RWPE2 (cell line): ENCODE results near the gene P2RX1.
A peak's percentile ranks its signal among the peaks of the same experiment; 100 is the strongest.

Source experiments
- ATAC-seq: fragments of 200-7000 bp; cut with Tn5 transposase; 3 replicates; pipeline ENCODE4 v1.9.1; 2021; ENCODE audit warnings: low read depth
- DNase-seq: peaks from one replicate; pipeline ENCODE4 v3.0.0-alpha.2; 2020; ENCODE audit warnings: low spot score
- H3K27ac ChIP-seq: fragments of 450-650 bp; 2 replicates; pipeline ENCODE4 v1.5.1; 2017; ENCODE audit warnings: mild to moderate bottlenecking; ENCODE audit not compliant: poor library complexity, severe bottlenecking
- H3K27me3 ChIP-seq: fragments of 250-450 bp; sonication (Bioruptor Pico); 2 replicates; pipeline ENCODE4 v1.5.1; 2021; ENCODE audit warnings: mild to moderate bottlenecking, moderate library complexity; ENCODE audit not compliant: insufficient read depth, poor library complexity, severe bottlenecking
- H3K36me3 ChIP-seq: fragments of 250-450 bp; sonication (Bioruptor Pico); 2 replicates; pipeline ENCODE4 v1.5.1; 2020; ENCODE audit warnings: low read depth, mild to moderate bottlenecking, moderate library complexity
- H3K4me1 ChIP-seq: fragments of 250-450 bp; sonication (Bioruptor Pico); 2 replicates; pipeline ENCODE4 v1.5.1; 2021; ENCODE audit warnings: mild to moderate bottlenecking, moderate library complexity; ENCODE audit not compliant: insufficient read depth, poor library complexity, severe bottlenecking
- H3K4me3 ChIP-seq: fragments of 250-450 bp; sonication (Bioruptor Pico); 2 replicates; pipeline ENCODE4 v1.5.1; 2021; ENCODE audit warnings: mild to moderate bottlenecking, moderate library complexity; ENCODE audit not compliant: severe bottlenecking
- H3K9me3 ChIP-seq: fragments of 250-450 bp; sonication (Bioruptor Pico); 2 replicates; pipeline ENCODE4 v1.5.1; 2021; ENCODE audit warnings: mild to moderate bottlenecking, moderate library complexity; ENCODE audit not compliant: severe bottlenecking
- CTCF ChIP-seq: fragments of 450-650 bp; IDR thresholded peaks from one replicate; pipeline ENCODE4 v1.5.1; 2017; ENCODE audit warnings: mild to moderate bottlenecking, moderate library complexity; ENCODE audit not compliant: poor library complexity, severe bottlenecking

Gene P2RX1

GRCh38 chr17:3943240-3943891 is 27.1 kb upstream of the P2RX1 start:
- Histone ChIP-seq H3K27me3 (no peaks in the 10 kb centered on the region), H3K4me1 (no peaks in the 10 kb centered on the region), H3K36me3 (no peaks in the 10 kb centered on the region), H3K27ac (no peak overlapping the region), H3K9me3 (no peaks in the 10 kb centered on the region), H3K4me3 (no peak overlapping the region)
- no peak for ATAC-seq
- no peak for TF ChIP-seq CTCF
- no peak for DNase-seq

GRCh38 chr17:3940965-3941698 is 24.9 kb upstream of the P2RX1 start:
- H3K27me3 ChIP-seq, result no peaks in the 10 kb centered on the region
- DNase-seq (no peak), ATAC-seq (no peak)
- H3K36me3 ChIP-seq, result no peaks in the 10 kb centered on the region
- TF ChIP-seq CTCF, result no peak
- no peak overlapping the region for H3K27ac ChIP-seq
- no peaks in the 10 kb centered on the region for H3K4me1 ChIP-seq
- H3K4me3 ChIP-seq, result no peak overlapping the region
- H3K9me3 ChIP-seq, result no peaks in the 10 kb centered on the region

GRCh38 chr17:3937359-3937758 is 21.1 kb upstream of the P2RX1 start:
- no peak overlapping the region for H3K27ac ChIP-seq
- no peak for ATAC-seq
- H3K36me3 ChIP-seq, result no peaks in the 10 kb centered on the region
- no peak for TF ChIP-seq CTCF
- DNase-seq, result no peak
- no peak overlapping the region for H3K4me3 ChIP-seq
- no peaks in the 10 kb centered on the region for H3K9me3 ChIP-seq
- H3K27me3 ChIP-seq, result no peaks in the 10 kb centered on the region
- no peaks in the 10 kb centered on the region for H3K4me1 ChIP-seq

- H3K9me3 ChIP-seq, result no peaks in the 10 kb centered on the region
- no peak for TF ChIP-seq CTCF
- peak; percentile 57; the same call in 2 of the 3 replicates for ATAC-seq
- DNase-seq, result no peak
- no peaks in the 10 kb centered on the region for H3K27me3 ChIP-seq
- no peak overlapping the region for H3K27ac ChIP-seq
- H3K4me3 ChIP-seq, result no peak overlapping the region
- H3K36me3 ChIP-seq, result no peaks in the 10 kb centered on the region
- no peaks in the 10 kb centered on the region for H3K4me1 ChIP-seq
Measured at GRCh38 chr17:3935825-3936355, 19.6 kb upstream of the P2RX1 start.

GRCh38 chr17:3935140-3935542 is 18.9 kb upstream of the P2RX1 start:
- DNase-seq, result no peak
- H3K4me3 ChIP-seq, result no peak overlapping the region
- H3K27me3 ChIP-seq, result no peaks in the 10 kb centered on the region
- peak; percentile 87 for ATAC-seq
- H3K27ac ChIP-seq, result no peak overlapping the region
- H3K9me3 ChIP-seq, result no peaks in the 10 kb centered on the region
- no peaks in the 10 kb centered on the region for H3K36me3 ChIP-seq
- no peaks in the 10 kb centered on the region for H3K4me1 ChIP-seq
- peak; percentile 45 for TF ChIP-seq CTCF
